Mucosa of gallbladder (tissue), 1 donor: ENCODE results near the gene GFOD2. TPM values are rescaled to one million over a fixed set of nuclear protein-coding genes. Genes with fewer than 3 reads are reported as not detected.

Experiments used
- DNase-seq: peaks from one replicate; pipeline ENCODE4 v3.0.0-alpha.2; 2020; ENCODE audit warnings: low spot score
- total RNA-seq: library from RNA; stranded (reverse); gene quantifications from one replicate; pipeline ENCODE4 v1.2.1, GENCODE V29; 2021
- donor health status: DM: no; HTN: no; CAD: no.

Gene GFOD2
- total RNA-seq, 1 donor from 2014 or later, result 25.9 TPM

GRCh38 chr16:67731753-67732095, 12.6 kb upstream of the GFOD2 start:
- DNase-seq, result no peak

- DNase-seq, result no peak
These were observed 12.1 kb upstream of the GFOD2 start for GRCh38 chr16:67731071-67731752.

GRCh38 chr16:67730326-67730725, 11.2 kb upstream of the GFOD2 start:
- no peak for DNase-seq

- DNase-seq, result no peak
These were observed 10.6 kb upstream of the GFOD2 start for GRCh38 chr16:67729636-67730248.

GRCh38 chr16:67727521-67728485, 8.7 kb upstream of the GFOD2 start:
- DNase-seq, result no peak

- no peak for DNase-seq
These were observed 7.3 kb upstream of the GFOD2 start for GRCh38 chr16:67726106-67727034.

GRCh38 chr16:67723911-67724305, 4.8 kb upstream of the GFOD2 start:
- no peak for DNase-seq

GRCh38 chr16:67723151-67723910, 4.2 kb upstream of the GFOD2 start:
- DNase-seq, result no peak

- no peak for DNase-seq
These were observed 1.1 kb upstream of the GFOD2 start for GRCh38 chr16:67720236-67720635.

- DNase-seq, result peak; percentile 23
These were observed 645 bp upstream of the GFOD2 start for GRCh38 chr16:67719778-67720144.

GRCh38 chr16:67718668-67719047, 458 bp downstream of the GFOD2 start:
- no peak for DNase-seq

- no peak for DNase-seq
These were observed 3.0 kb downstream of the GFOD2 start for GRCh38 chr16:67716097-67716496.

- DNase-seq, result no peak
These were observed 4.6 kb downstream of the GFOD2 start for GRCh38 chr16:67714522-67714921.

GRCh38 chr16:67713647-67714273, 5.4 kb downstream of the GFOD2 start:
- no peak for DNase-seq

- no peak for DNase-seq
These were observed 8.5 kb downstream of the GFOD2 start for GRCh38 chr16:67710607-67711006.

GRCh38 chr16:67709050-67709449, 10.1 kb downstream of the GFOD2 start:
- DNase-seq, result no peak

- no peak for DNase-seq
These were observed 10.7 kb downstream of the GFOD2 start for GRCh38 chr16:67708368-67708771.

- DNase-seq, result no peak
These were observed 11.3 kb downstream of the GFOD2 start for GRCh38 chr16:67707790-67708189.

- no peak for DNase-seq
These were observed 11.9 kb downstream of the GFOD2 start for GRCh38 chr16:67707210-67707609.

GRCh38 chr16:67704110-67704509, 15.0 kb downstream of the GFOD2 start:
- DNase-seq, result no peak
